ENCODE measurements around the gene HELLS. TPM values are rescaled to one million over a fixed set of nuclear protein-coding genes. Genes with fewer than 3 reads are reported as not detected.
A peak's percentile ranks its signal among the peaks of the same experiment; 100 is the strongest.

Gene HELLS
- total and polyA plus RNA-seq, 2 experiments from 2014 or later, result 776 to 913 TPM

DNA sequence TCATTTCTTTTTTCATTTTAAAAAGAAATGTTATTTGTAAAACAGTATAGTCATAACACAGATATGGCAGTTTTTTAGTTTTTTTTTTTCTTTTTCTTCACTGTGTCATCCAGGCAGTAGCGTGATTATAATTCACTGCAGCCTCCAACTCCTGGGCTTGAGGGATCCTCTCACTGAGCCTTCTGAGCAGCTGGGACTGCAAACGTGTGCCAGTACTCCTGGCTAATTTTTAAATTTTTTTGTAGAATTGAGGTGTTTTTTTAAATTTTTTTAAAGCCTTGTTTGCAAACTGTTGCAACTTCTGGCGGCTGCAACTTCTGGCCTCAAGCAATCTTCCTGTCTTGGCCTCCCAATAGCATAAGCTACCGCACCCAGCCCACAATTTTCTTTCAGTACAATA lies 63.0 kb downstream of the HELLS start:
- Histone ChIP-seq H2AFZ (no peak overlapping the region), H3K4me2 (no peak overlapping the region), H3F3A (replicated peaks; ENCODE audit: low read depth) (peaks cover 12% of the 10 kb centered on the region; the same call in 1 of the 2 replicates), H3K79me2 (replicated peaks; ENCODE audit: insufficient read depth) (no peaks in the 10 kb centered on the region; the same call in 1 of the 2 replicates), H3K9me2 (ENCODE audit: insufficient read depth) (no peaks in the 10 kb centered on the region), H3K36me3 (ENCODE audit: insufficient read depth) (peaks cover 67% of the 10 kb centered on the region), H3K4me1 (ENCODE audit: insufficient read depth) (no peaks in the 10 kb centered on the region), H3K27ac (ENCODE audit: low read depth) (peak overlapping the region; percentile 60), H3K4me3 (no peak overlapping the region), H4K20me1 (replicated peaks; ENCODE audit: insufficient read depth) (peaks cover 18% of the 10 kb centered on the region; the same call in 1 of the 2 replicates), H3K27me3 (ENCODE audit: insufficient read depth) (no peaks in the 10 kb centered on the region)
- Mint-ChIP-seq H3K4me3 (no peak overlapping the region), H3K4me1 (no peaks in the 10 kb centered on the region; the same call in 2 of the 3 replicates), H3K27ac (no peak overlapping the region), H3K36me3 (ENCODE audit: low read depth) (peaks cover 76% of the 10 kb centered on the region), H3K9me3 (no peaks in the 10 kb centered on the region), H3K27me3 (ENCODE audit: insufficient read depth, low read depth, poor library complexity) (peaks cover 4% of the 10 kb centered on the region)
- DNase-seq (ENCODE audit: low spot score) (no peak), ATAC-seq (no peak)
- TF ChIP-seq EZH2phosphoT487 (IDR thresholded peaks at IDR 0.05; ENCODE audit: unreplicated experiment) (no peak), POLR2AphosphoS5 (IDR thresholded peaks at IDR 0.05; ENCODE audit: low read depth) (no peak), ZNF462 (CRISPR knock-in tag; IDR thresholded peaks at IDR 0.05) (no peak), CREB1 (CRISPR knock-in tag; IDR thresholded peaks at IDR 0.05; ENCODE audit: low read depth) (no peak), STAT1 (IDR thresholded peaks at IDR 0.05; ENCODE audit: unreplicated experiment) (no peak), EZH2 (IDR thresholded peaks at IDR 0.05; ENCODE audit: low read depth, unreplicated experiment) (no peak), JUNB (IDR thresholded peaks at IDR 0.05; ENCODE audit: unreplicated experiment) (no peak), ZNF114 (CRISPR knock-in tag; IDR thresholded peaks at IDR 0.05) (no peak), ZNF331 (CRISPR knock-in tag; IDR thresholded peaks at IDR 0.05; ENCODE audit: low read depth) (no peak), NANOG (IDR thresholded peaks at IDR 0.05; ENCODE audit: borderline replicate concordance) (no peak)
- TF ChIP-seq, protein P1, sequence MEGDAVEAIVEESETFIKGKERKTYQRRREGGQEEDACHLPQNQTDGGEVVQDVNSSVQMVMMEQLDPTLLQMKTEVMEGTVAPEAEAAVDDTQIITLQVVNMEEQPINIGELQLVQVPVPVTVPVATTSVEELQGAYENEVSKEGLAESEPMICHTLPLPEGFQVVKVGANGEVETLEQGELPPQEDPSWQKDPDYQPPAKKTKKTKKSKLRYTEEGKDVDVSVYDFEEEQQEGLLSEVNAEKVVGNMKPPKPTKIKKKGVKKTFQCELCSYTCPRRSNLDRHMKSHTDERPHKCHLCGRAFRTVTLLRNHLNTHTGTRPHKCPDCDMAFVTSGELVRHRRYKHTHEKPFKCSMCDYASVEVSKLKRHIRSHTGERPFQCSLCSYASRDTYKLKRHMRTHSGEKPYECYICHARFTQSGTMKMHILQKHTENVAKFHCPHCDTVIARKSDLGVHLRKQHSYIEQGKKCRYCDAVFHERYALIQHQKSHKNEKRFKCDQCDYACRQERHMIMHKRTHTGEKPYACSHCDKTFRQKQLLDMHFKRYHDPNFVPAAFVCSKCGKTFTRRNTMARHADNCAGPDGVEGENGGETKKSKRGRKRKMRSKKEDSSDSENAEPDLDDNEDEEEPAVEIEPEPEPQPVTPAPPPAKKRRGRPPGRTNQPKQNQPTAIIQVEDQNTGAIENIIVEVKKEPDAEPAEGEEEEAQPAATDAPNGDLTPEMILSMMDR (conservative IDR thresholded peaks at IDR 0.05; ENCODE audit: low read depth in 2 of 2), result no peak
- TF ChIP-seq, protein P2, sequence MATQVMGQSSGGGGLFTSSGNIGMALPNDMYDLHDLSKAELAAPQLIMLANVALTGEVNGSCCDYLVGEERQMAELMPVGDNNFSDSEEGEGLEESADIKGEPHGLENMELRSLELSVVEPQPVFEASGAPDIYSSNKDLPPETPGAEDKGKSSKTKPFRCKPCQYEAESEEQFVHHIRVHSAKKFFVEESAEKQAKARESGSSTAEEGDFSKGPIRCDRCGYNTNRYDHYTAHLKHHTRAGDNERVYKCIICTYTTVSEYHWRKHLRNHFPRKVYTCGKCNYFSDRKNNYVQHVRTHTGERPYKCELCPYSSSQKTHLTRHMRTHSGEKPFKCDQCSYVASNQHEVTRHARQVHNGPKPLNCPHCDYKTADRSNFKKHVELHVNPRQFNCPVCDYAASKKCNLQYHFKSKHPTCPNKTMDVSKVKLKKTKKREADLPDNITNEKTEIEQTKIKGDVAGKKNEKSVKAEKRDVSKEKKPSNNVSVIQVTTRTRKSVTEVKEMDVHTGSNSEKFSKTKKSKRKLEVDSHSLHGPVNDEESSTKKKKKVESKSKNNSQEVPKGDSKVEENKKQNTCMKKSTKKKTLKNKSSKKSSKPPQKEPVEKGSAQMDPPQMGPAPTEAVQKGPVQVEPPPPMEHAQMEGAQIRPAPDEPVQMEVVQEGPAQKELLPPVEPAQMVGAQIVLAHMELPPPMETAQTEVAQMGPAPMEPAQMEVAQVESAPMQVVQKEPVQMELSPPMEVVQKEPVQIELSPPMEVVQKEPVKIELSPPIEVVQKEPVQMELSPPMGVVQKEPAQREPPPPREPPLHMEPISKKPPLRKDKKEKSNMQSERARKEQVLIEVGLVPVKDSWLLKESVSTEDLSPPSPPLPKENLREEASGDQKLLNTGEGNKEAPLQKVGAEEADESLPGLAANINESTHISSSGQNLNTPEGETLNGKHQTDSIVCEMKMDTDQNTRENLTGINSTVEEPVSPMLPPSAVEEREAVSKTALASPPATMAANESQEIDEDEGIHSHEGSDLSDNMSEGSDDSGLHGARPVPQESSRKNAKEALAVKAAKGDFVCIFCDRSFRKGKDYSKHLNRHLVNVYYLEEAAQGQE (IDR thresholded peaks at IDR 0.05; ENCODE audit: unreplicated experiment), result no peak
- TF ChIP-seq, protein P3, sequence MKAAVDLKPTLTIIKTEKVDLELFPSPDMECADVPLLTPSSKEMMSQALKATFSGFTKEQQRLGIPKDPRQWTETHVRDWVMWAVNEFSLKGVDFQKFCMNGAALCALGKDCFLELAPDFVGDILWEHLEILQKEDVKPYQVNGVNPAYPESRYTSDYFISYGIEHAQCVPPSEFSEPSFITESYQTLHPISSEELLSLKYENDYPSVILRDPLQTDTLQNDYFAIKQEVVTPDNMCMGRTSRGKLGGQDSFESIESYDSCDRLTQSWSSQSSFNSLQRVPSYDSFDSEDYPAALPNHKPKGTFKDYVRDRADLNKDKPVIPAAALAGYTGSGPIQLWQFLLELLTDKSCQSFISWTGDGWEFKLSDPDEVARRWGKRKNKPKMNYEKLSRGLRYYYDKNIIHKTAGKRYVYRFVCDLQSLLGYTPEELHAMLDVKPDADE (IDR thresholded peaks at IDR 0.05), result no peak

All from GM23338 (cell line).